ENCODE data around the gene PCNX1. TPM values are rescaled to one million over a fixed set of nuclear protein-coding genes. Genes with fewer than 3 reads are reported as not detected.
A peak's percentile ranks its signal among the peaks of the same experiment; 100 is the strongest.

Gene PCNX1
- total and polyA plus RNA-seq, 9 of the 15 experiments (the other 6 are each of a cell fraction or from before 2014, with no cell fraction given): 0.30 to 4.5 (median 2.3) TPM

DNA sequence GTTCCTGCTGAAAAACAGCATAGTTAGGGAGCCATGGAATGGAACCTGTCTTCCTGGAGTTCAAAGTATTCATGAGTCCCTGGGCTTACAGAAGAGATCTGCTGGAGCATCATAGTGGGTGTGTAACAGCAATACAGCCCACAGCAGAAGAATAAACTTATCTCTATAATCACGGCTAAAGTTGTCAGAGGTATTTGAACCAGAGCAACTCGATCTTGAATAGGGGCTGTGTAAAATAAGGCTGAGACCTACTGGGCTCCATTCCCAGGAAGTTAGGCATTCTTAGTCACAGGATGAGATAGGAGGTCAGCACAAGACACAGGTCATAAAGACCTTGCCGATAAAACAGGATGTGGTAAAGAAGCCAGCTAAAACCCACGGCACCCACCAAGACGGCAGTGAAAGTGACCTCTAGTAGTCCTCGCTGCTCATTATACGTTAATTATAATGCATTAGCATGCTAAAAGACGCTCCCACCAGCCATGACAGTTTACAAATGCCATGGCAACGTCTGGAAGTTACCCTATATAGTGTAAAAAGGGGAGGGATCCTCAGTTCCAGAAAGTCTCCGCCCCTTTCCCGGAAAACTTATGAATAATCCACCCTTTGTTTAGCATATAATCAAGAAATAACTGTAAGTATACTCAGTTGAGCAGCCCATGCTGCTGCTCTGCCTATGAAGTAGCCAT is 223.4 kb downstream of the PCNX1 start:
- Histone ChIP-seq H3K36me3 (ENCODE audit: control insufficient read depth, insufficient read depth, low read length) (no peaks in the 10 kb centered on the region), H3K27me3 (ENCODE audit: control insufficient read depth in 2 of 2, insufficient read depth in 2 of 2, low read length in 2 of 2) (no peaks in the 10 kb centered on the region), H3K9ac (ENCODE audit: insufficient read depth in 1 of 2, low read depth in 2 of 2, low read length in 2 of 2) (peak overlapping the region in 1 of 2 experiments; percentile 26; a peak in 1 of 4 replicates), H3K79me2 (ENCODE audit: control insufficient read depth, insufficient read depth, low read length) (no peaks in the 10 kb centered on the region), H3K4me3 (peak overlapping the region; percentile 8; the same call in 1 of the 2 replicates), H3K9me3 (replicated peaks; ENCODE audit: control insufficient read depth, insufficient read depth, low read depth, low read length) (no peaks in the 10 kb centered on the region), H3K4me2 (ENCODE audit: insufficient read depth, low read length) (peak overlapping the region; percentile 58), H3K27ac (ENCODE audit: extremely low read depth, low read depth, low read length) (peak overlapping the region; percentile 68), H2AFZ (ENCODE audit: low read depth, low read length) (peak overlapping the region; percentile 78), H3K4me1 (replicated peaks in 1 of 2; ENCODE audit: control insufficient read depth in 2 of 2, insufficient read depth in 2 of 2, low read length in 2 of 2) (peaks cover 0 to 21% of the 10 kb centered on the region in 2 experiments; a peak in 4 of 5 replicates), H3K9me1 (ENCODE audit: control insufficient read depth, insufficient read depth, low read length) (no peaks in the 10 kb centered on the region), H4K20me1 (replicated peaks; ENCODE audit: control insufficient read depth, insufficient read depth, low read length) (no peaks in the 10 kb centered on the region)
- DNase-seq (ENCODE audit: extremely low read depth in 1 of 4, low spot score in 3 of 4) (peak in 1 of 4 experiments; percentile 76), FAIRE-seq (peak; percentile 76), ATAC-seq (peak; percentile 93)
- ChIA-PET POLR2A (interaction anchor here (0.7 to 0.8 kb wide), 2 partner anchors 17 to 445 kb away, joined by 3 read pairs; no protein-coding TSS in a partner anchor), CTCF (ENCODE audit: low intra/inter-chr PET ratio) (no interaction called here)
- in situ Hi-C loops (cut with MboI): loop anchor here (5.0 kb wide), 1 partner anchor 622 kb away; no protein-coding TSS in a partner anchor
- WGBS (ENCODE audit: insufficient coverage, low coverage, missing lambda C conversion rate): 0% methylated on average over 11 of the region's 11 CpGs
- intact Hi-C loops (cut with micrococcal nuclease): no loop called here
- no TSS peak for BruUV-seq (replicated peaks)
- TF ChIP-seq RBM34 (IDR thresholded peaks at IDR 0.05; ENCODE audit: borderline replicate concordance, insufficient read depth, low read length) (no peak), PTTG1 (tag; IDR thresholded peaks at IDR 0.05; ENCODE audit: low read depth) (no peak), HLTF (IDR thresholded peaks at IDR 0.05) (no peak), GABPB1 (CRISPR knock-in tag; IDR thresholded peaks at IDR 0.05) (peak; percentile 38; the same call in 1 of the 2 replicates), ARHGAP35 (IDR thresholded peaks at IDR 0.05; ENCODE audit: partially characterized antibody) (no peak), DPF2 (IDR thresholded peaks at IDR 0.05) (peak; percentile 72; the same call in 1 of the 2 replicates), HDAC1 (IDR thresholded peaks at IDR 0.05) (no peak), TRIM24 (IDR thresholded peaks at IDR 0.05) (peak in 1 of 2 experiments; percentile 21; a peak in 1 of 4 replicates), JUN (IDR thresholded peaks at IDR 0.05; ENCODE audit: borderline replicate concordance, low read depth, low read length) (no peak), JUN (CRISPR knock-in tag; IDR thresholded peaks at IDR 0.05; ENCODE audit: borderline replicate concordance) (no peak), ZNF586 (CRISPR knock-in tag; conservative IDR thresholded peaks at IDR 0.05) (no peak), HDAC6 (IDR thresholded peaks at IDR 0.05; ENCODE audit: low read depth, low read length) (no peak)
- TF ChIP-seq, protein P1, sequence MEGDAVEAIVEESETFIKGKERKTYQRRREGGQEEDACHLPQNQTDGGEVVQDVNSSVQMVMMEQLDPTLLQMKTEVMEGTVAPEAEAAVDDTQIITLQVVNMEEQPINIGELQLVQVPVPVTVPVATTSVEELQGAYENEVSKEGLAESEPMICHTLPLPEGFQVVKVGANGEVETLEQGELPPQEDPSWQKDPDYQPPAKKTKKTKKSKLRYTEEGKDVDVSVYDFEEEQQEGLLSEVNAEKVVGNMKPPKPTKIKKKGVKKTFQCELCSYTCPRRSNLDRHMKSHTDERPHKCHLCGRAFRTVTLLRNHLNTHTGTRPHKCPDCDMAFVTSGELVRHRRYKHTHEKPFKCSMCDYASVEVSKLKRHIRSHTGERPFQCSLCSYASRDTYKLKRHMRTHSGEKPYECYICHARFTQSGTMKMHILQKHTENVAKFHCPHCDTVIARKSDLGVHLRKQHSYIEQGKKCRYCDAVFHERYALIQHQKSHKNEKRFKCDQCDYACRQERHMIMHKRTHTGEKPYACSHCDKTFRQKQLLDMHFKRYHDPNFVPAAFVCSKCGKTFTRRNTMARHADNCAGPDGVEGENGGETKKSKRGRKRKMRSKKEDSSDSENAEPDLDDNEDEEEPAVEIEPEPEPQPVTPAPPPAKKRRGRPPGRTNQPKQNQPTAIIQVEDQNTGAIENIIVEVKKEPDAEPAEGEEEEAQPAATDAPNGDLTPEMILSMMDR (IDR thresholded peaks at IDR 0.05 in 2 of 3, conservative IDR thresholded peaks at IDR 0.05 in 1 of 3; ENCODE audit: insufficient read depth in 2 of 3, low read depth in 1 of 3, low read length in 3 of 3): no peak
- TF ChIP-seq, protein P2, sequence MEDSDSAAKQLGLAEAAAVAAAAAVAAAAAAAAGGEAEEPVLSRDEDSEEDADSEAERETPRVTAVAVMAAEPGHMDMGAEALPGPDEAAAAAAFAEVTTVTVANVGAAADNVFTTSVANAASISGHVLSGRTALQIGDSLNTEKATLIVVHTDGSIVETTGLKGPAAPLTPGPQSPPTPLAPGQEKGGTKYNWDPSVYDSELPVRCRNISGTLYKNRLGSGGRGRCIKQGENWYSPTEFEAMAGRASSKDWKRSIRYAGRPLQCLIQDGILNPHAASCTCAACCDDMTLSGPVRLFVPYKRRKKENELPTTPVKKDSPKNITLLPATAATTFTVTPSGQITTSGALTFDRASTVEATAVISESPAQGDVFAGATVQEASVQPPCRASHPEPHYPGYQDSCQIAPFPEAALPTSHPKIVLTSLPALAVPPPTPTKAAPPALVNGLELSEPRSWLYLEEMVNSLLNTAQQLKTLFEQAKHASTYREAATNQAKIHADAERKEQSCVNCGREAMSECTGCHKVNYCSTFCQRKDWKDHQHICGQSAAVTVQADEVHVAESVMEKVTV (CRISPR knock-in tag; IDR thresholded peaks at IDR 0.05): no peak
- TF ChIP-seq, protein P3, sequence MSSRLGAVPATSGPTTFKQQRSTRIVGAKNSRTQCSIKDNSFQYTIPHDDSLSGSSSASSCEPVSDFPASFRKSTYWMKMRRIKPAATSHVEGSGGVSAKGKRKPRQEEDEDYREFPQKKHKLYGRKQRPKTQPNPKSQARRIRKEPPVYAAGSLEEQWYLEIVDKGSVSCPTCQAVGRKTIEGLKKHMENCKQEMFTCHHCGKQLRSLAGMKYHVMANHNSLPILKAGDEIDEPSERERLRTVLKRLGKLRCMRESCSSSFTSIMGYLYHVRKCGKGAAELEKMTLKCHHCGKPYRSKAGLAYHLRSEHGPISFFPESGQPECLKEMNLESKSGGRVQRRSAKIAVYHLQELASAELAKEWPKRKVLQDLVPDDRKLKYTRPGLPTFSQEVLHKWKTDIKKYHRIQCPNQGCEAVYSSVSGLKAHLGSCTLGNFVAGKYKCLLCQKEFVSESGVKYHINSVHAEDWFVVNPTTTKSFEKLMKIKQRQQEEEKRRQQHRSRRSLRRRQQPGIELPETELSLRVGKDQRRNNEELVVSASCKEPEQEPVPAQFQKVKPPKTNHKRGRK (tag; IDR thresholded peaks at IDR 0.05): no peak
- TF ChIP-seq, protein P4, sequence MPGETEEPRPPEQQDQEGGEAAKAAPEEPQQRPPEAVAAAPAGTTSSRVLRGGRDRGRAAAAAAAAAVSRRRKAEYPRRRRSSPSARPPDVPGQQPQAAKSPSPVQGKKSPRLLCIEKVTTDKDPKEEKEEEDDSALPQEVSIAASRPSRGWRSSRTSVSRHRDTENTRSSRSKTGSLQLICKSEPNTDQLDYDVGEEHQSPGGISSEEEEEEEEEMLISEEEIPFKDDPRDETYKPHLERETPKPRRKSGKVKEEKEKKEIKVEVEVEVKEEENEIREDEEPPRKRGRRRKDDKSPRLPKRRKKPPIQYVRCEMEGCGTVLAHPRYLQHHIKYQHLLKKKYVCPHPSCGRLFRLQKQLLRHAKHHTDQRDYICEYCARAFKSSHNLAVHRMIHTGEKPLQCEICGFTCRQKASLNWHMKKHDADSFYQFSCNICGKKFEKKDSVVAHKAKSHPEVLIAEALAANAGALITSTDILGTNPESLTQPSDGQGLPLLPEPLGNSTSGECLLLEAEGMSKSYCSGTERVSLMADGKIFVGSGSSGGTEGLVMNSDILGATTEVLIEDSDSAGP (CRISPR knock-in tag; IDR thresholded peaks at IDR 0.05): no peak
